PC-9 (cell line): ENCODE data around the gene CDK3.

ENCODE experiments used
- EZH2 ChIP-seq: fragments of 200-600 bp; sonication (generic); IDR thresholded peaks from 2 replicates; pipeline ENCODE4 v1.8.0; 2017; ENCODE audit warnings: antibody characterized with exemption, low read depth
- TF ChIP-seq, protein P1 (sequence below): fragments of 200-600 bp; sonication (generic); conservative IDR thresholded peaks from 2 replicates; pipeline ENCODE4 v1.6.1; 2017; ENCODE audit warnings: mixed run types, antibody characterized with exemption, mild to moderate bottlenecking, moderate library complexity

DNA sequence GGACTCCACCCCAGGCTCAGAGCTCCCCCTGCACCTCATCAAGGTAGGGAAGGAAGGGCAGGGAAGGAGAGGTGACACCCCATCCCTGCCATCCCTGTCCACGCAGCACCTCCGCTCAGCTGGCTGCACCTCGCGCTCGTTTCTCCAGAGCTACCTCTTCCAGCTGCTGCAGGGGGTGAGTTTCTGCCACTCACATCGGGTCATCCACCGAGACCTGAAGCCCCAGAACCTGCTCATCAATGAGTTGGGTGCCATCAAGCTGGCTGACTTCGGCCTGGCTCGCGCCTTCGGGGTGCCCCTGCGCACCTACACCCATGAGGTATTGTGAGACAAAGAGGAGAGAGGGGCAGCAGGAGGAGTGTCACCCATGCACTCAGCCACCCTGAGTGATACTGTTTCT lies 1.4 kb downstream of the CDK3 start:
- TF ChIP-seq EZH2, result no peak
- TF ChIP-seq, protein P1, sequence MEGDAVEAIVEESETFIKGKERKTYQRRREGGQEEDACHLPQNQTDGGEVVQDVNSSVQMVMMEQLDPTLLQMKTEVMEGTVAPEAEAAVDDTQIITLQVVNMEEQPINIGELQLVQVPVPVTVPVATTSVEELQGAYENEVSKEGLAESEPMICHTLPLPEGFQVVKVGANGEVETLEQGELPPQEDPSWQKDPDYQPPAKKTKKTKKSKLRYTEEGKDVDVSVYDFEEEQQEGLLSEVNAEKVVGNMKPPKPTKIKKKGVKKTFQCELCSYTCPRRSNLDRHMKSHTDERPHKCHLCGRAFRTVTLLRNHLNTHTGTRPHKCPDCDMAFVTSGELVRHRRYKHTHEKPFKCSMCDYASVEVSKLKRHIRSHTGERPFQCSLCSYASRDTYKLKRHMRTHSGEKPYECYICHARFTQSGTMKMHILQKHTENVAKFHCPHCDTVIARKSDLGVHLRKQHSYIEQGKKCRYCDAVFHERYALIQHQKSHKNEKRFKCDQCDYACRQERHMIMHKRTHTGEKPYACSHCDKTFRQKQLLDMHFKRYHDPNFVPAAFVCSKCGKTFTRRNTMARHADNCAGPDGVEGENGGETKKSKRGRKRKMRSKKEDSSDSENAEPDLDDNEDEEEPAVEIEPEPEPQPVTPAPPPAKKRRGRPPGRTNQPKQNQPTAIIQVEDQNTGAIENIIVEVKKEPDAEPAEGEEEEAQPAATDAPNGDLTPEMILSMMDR, result no peak
